ENCODE measurements around the gene PLCB4. TPM values are rescaled to one million over a fixed set of nuclear protein-coding genes. Genes with fewer than 3 reads are reported as not detected.

PLCB4 gene
- total RNA-seq, 2 donors from 2014 or later: 15.3 to 24.1 TPM

DNA sequence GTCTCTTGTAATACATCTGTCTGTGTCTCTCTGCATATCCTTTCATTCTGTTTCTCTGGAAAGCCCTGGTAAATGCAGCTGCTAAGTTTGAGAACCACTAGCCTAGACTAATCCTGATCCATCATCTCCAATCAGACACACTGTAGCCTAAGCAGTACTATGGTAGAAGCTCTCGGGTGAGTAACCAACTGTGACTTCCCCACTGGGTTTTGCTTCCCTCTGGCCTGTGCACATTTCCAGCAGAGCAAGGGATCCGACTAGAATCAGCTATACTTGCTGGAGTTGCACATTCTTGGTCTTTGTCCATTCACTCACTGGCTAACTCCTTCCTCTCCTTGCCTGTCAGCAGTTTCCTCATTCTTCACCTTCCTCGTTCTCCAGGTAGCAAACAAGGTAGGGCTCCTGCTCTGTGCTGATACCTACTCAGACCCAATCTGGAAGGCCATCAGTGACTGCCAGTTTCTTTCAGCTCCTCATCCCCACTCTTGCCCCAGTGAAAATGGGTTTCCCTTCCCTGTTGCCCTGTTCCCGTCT is 184.2 kb downstream of the PLCB4 start:
- H3K36me3 ChIP-seq: no peaks in the 10 kb centered on the region
- TF ChIP-seq, protein P1, sequence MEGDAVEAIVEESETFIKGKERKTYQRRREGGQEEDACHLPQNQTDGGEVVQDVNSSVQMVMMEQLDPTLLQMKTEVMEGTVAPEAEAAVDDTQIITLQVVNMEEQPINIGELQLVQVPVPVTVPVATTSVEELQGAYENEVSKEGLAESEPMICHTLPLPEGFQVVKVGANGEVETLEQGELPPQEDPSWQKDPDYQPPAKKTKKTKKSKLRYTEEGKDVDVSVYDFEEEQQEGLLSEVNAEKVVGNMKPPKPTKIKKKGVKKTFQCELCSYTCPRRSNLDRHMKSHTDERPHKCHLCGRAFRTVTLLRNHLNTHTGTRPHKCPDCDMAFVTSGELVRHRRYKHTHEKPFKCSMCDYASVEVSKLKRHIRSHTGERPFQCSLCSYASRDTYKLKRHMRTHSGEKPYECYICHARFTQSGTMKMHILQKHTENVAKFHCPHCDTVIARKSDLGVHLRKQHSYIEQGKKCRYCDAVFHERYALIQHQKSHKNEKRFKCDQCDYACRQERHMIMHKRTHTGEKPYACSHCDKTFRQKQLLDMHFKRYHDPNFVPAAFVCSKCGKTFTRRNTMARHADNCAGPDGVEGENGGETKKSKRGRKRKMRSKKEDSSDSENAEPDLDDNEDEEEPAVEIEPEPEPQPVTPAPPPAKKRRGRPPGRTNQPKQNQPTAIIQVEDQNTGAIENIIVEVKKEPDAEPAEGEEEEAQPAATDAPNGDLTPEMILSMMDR (IDR thresholded peaks at IDR 0.05): no peak
- H3K9me3 ChIP-seq: no peaks in the 10 kb centered on the region
- no peaks in the 10 kb centered on the region for H3K27me3 ChIP-seq (replicated peaks; ENCODE audit: insufficient read depth)
- no peak overlapping the region for H3K27ac ChIP-seq
- ATAC-seq (ENCODE audit: insufficient number of reproducible peaks, low FRiP score, low read depth) (no peak), DNase-seq (ENCODE audit: low spot score) (no peak)
- H3K4me1 ChIP-seq (ENCODE audit: control insufficient read depth in 1 of 2, low read depth in 2 of 2): no peaks in the 10 kb centered on the region
- no peak overlapping the region for H3K4me3 ChIP-seq

DNA sequence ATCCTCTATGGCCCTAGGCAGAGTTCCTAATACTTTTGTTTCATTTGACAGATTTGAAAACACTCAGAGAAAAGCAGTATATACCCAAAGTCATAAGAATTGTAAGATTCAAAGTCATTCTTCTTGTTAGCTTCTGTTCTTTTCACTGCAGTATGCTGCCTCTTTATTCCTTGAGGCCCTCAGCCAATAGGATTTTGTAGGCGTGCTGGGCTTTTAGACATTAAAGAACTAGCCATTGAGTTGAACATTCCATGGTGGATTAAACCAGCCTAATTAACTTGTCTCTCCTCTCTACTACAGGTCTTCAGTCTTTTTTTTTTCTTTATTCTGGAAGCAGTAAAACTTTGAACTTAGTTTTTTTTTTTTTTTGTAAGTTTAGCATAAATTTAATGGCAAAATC is 186.3 kb downstream of the PLCB4 start:
- H3K4me3 ChIP-seq: no peak overlapping the region
- H3K27ac ChIP-seq: no peak overlapping the region
- no peaks in the 10 kb centered on the region for H3K9me3 ChIP-seq
- DNase-seq (ENCODE audit: low spot score) (no peak), ATAC-seq (ENCODE audit: insufficient number of reproducible peaks, low FRiP score, low read depth) (no peak)
- H3K27me3 ChIP-seq (replicated peaks; ENCODE audit: insufficient read depth): no peaks in the 10 kb centered on the region
- TF ChIP-seq, protein P1 (IDR thresholded peaks at IDR 0.05): no peak
- no peaks in the 10 kb centered on the region for H3K4me1 ChIP-seq (ENCODE audit: control insufficient read depth in 1 of 2, low read depth in 2 of 2)
- H3K36me3 ChIP-seq: no peaks in the 10 kb centered on the region

- no peaks in the 10 kb centered on the region for H3K4me1 ChIP-seq (ENCODE audit: control insufficient read depth in 1 of 2, low read depth in 2 of 2)
- H3K4me3 ChIP-seq: no peak overlapping the region
- no peaks in the 10 kb centered on the region for H3K36me3 ChIP-seq
- TF ChIP-seq, protein P1 (IDR thresholded peaks at IDR 0.05): no peak
- no peaks in the 10 kb centered on the region for H3K27me3 ChIP-seq (replicated peaks; ENCODE audit: insufficient read depth)
- ATAC-seq (ENCODE audit: insufficient number of reproducible peaks, low FRiP score, low read depth) (no peak), DNase-seq (ENCODE audit: low spot score) (no peak)
- no peak overlapping the region for H3K27ac ChIP-seq
- no peaks in the 10 kb centered on the region for H3K9me3 ChIP-seq
These were observed 187.5 kb downstream of the PLCB4 start for GRCh38 chr20:9256393-9256792.

GRCh38 chr20:9258901-9259300 is 190.0 kb downstream of the PLCB4 start:
- no peak overlapping the region for H3K4me3 ChIP-seq
- no peak for ATAC-seq (ENCODE audit: insufficient number of reproducible peaks, low FRiP score, low read depth)
- peaks cover 6 to 9% of the 10 kb centered on the region in 2 donors for H3K4me1 ChIP-seq (ENCODE audit: control insufficient read depth in 1 of 2, low read depth in 2 of 2)
- DNase-seq (ENCODE audit: low spot score): no peak
- H3K27ac ChIP-seq: no peak overlapping the region
- H3K9me3 ChIP-seq: no peaks in the 10 kb centered on the region
- H3K36me3 ChIP-seq: no peaks in the 10 kb centered on the region
- no peaks in the 10 kb centered on the region for H3K27me3 ChIP-seq (replicated peaks; ENCODE audit: insufficient read depth)
- TF ChIP-seq, protein P1 (IDR thresholded peaks at IDR 0.05): no peak

- H3K9me3 ChIP-seq: no peaks in the 10 kb centered on the region
- H3K27ac ChIP-seq: no peak overlapping the region
- ATAC-seq (ENCODE audit: insufficient number of reproducible peaks, low FRiP score, low read depth) (no peak), DNase-seq (ENCODE audit: low spot score) (no peak)
- H3K4me1 ChIP-seq (ENCODE audit: control insufficient read depth in 1 of 2, low read depth in 2 of 2): peaks cover 6 to 9% of the 10 kb centered on the region in 2 donors
- no peaks in the 10 kb centered on the region for H3K27me3 ChIP-seq (replicated peaks; ENCODE audit: insufficient read depth)
- no peaks in the 10 kb centered on the region for H3K36me3 ChIP-seq
- TF ChIP-seq, protein P1 (IDR thresholded peaks at IDR 0.05): no peak
- no peak overlapping the region for H3K4me3 ChIP-seq
These were observed 191.1 kb downstream of the PLCB4 start for GRCh38 chr20:9260027-9260426.

All from thoracic aorta (tissue), 2 donors.